Measurements from ENCODE around the gene TMEM272.

DNA sequence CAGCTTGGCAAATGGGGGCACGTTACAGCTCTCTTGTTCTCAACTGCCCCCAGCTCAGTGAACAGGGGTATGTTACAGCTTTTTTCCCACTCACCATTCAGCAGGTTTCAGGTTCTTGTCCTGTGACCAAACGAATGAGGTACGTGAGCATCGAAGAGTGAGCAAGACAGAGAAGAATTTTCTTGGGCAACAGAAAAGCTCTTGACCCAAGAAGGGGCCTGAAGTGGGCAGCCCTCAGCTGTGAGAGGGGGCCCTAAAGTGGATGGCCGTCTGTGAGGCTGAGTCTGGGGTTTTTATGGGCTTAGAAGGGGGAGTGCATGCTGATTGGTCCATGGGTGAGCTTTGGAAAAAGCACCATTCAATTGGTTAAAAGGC lies 38.2 kb upstream of the TMEM272 start:
- TF ChIP-seq, protein P1, sequence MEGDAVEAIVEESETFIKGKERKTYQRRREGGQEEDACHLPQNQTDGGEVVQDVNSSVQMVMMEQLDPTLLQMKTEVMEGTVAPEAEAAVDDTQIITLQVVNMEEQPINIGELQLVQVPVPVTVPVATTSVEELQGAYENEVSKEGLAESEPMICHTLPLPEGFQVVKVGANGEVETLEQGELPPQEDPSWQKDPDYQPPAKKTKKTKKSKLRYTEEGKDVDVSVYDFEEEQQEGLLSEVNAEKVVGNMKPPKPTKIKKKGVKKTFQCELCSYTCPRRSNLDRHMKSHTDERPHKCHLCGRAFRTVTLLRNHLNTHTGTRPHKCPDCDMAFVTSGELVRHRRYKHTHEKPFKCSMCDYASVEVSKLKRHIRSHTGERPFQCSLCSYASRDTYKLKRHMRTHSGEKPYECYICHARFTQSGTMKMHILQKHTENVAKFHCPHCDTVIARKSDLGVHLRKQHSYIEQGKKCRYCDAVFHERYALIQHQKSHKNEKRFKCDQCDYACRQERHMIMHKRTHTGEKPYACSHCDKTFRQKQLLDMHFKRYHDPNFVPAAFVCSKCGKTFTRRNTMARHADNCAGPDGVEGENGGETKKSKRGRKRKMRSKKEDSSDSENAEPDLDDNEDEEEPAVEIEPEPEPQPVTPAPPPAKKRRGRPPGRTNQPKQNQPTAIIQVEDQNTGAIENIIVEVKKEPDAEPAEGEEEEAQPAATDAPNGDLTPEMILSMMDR (IDR thresholded peaks at IDR 0.05; ENCODE audit: extremely low read depth in 1 of 2, insufficient read depth in 1 of 2, low read depth in 1 of 2, low read length in 2 of 2) = no peak
- TF ChIP-seq FOS (IDR thresholded peaks at IDR 0.05; ENCODE audit: borderline replicate concordance, insufficient read depth, low read length) (no peak), JUN (IDR thresholded peaks at IDR 0.05; ENCODE audit: borderline replicate concordance, insufficient read depth, insufficient read length, low read depth) (no peak)
- TF ChIP-seq, protein P2, sequence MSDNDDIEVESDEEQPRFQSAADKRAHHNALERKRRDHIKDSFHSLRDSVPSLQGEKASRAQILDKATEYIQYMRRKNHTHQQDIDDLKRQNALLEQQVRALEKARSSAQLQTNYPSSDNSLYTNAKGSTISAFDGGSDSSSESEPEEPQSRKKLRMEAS (IDR thresholded peaks at IDR 0.05; ENCODE audit: insufficient read depth, insufficient read length) = no peak

Data from endothelial cell of umbilical vein (primary cell).